H1 (cell line): ENCODE results near the gene GPR61. TPM values are rescaled to one million over a fixed set of nuclear protein-coding genes. Genes with fewer than 3 reads are reported as not detected.

Experiments used
- CHD7 ChIP-seq: fragments of 300-600 bp; sonication (generic); IDR thresholded peaks from 2 replicates; pipeline ENCODE4 v1.7.1; 2012; ENCODE audit warnings: low read length, moderate library complexity, mild to moderate bottlenecking, inconsistent platforms; ENCODE audit not compliant: insufficient replicate concordance
- polyA plus RNA-seq, 7 experiments: library from polyadenylated mRNA; depleted of rRNA in 3 of 7; stranded (reverse) in 5 of 7; unstranded in 2 of 7; fragments of >200 nt in 5 of 7; fragments of 200-250 nt in 2 of 7; gene quantifications; 1 replicate in 5 of 7; 2 replicates in 1 of 7; 4 replicates in 1 of 7; pipeline versions ENCODE4 v1.2.1 to v1.2.3, GENCODE V29; 2011 to 2013; ENCODE audit warnings: missing spikeins in 2 of 7, mixed read lengths in 2 of 7
- total RNA-seq: library from RNA; stranded (reverse); fragmentation: NEBNext Ultra II Directional; extraction: Animal tissue kit (Norgen Biotek cat#: 25700); gene quantifications from 2 replicates; pipeline ENCODE4 v1.2.1, GENCODE V29; 2021

The GPR61 gene
- total and polyA plus RNA-seq, 2 of the 8 experiments (the other 6 are each of a cell fraction or from before 2014, with no cell fraction given), result 0.41 to 0.53 TPM

- TF ChIP-seq CHD7, result no peak
Measured at GRCh38 chr1:109567877-109568672, 28.4 kb downstream of the GPR61 start (continued).
